IPS-11a (cell line): ENCODE data around the gene TANK.

Source experiments
- H3K4me3 ChIP-seq: one replicate; pipeline ENCODE4 v1.5.1; 2013; ENCODE audit warnings: low read depth, low read length, control low read depth

Gene TANK

GRCh38 chr2:161228511-161229240 lies 68.4 kb downstream of the TANK start:
- H3K4me3 ChIP-seq = no peak overlapping the region

- H3K4me3 ChIP-seq = no peak overlapping the region
Observed at GRCh38 chr2:161230959-161231358, 70.7 kb downstream of the TANK start.

- H3K4me3 ChIP-seq = no peak overlapping the region
Observed at GRCh38 chr2:161232571-161232970, 72.3 kb downstream of the TANK start.

GRCh38 chr2:161233858-161234431 lies 73.7 kb downstream of the TANK start:
- H3K4me3 ChIP-seq = no peak overlapping the region

- no peak overlapping the region for H3K4me3 ChIP-seq
Observed at GRCh38 chr2:161234627-161235026, 74.4 kb downstream of the TANK start.

- peak overlapping the region; percentile 59 for H3K4me3 ChIP-seq
Observed at GRCh38 chr2:161237392-161238264, 77.4 kb downstream of the TANK start.

- peak overlapping the region; percentile 59 for H3K4me3 ChIP-seq
Observed at GRCh38 chr2:161238265-161238559, 78.0 kb downstream of the TANK start.

GRCh38 chr2:161238560-161239325 lies 78.5 kb downstream of the TANK start:
- peak overlapping the region; percentile 59 for H3K4me3 ChIP-seq

GRCh38 chr2:161239326-161240109 lies 79.3 kb downstream of the TANK start:
- peak overlapping the region; percentile 59 for H3K4me3 ChIP-seq

- no peak overlapping the region for H3K4me3 ChIP-seq
Observed at GRCh38 chr2:161241894-161242293, 81.7 kb downstream of the TANK start.

- H3K4me3 ChIP-seq = no peak overlapping the region
Observed at GRCh38 chr2:161243312-161243711, 83.1 kb downstream of the TANK start.

GRCh38 chr2:161243905-161244304 lies 83.7 kb downstream of the TANK start:
- H3K4me3 ChIP-seq = peak overlapping the region; percentile 43

- H3K4me3 ChIP-seq = peak overlapping the region; percentile 43
Observed at GRCh38 chr2:161244387-161245260, 84.4 kb downstream of the TANK start.

- peak overlapping the region; percentile 43 for H3K4me3 ChIP-seq
Observed at GRCh38 chr2:161245261-161245553, 85.0 kb downstream of the TANK start.

GRCh38 chr2:161245671-161246070 lies 85.4 kb downstream of the TANK start:
- no peak overlapping the region for H3K4me3 ChIP-seq

- no peak overlapping the region for H3K4me3 ChIP-seq
Observed at GRCh38 chr2:161246281-161246680, 86.1 kb downstream of the TANK start.

GRCh38 chr2:161250864-161251436 lies 90.7 kb downstream of the TANK start:
- no peak overlapping the region for H3K4me3 ChIP-seq

- H3K4me3 ChIP-seq = no peak overlapping the region
Observed at GRCh38 chr2:161257123-161257952, 97.1 kb downstream of the TANK start.
